GM18519 (cell line): ENCODE results near the gene ACAD8.
"Not testable (repeated sequence)": the region's sequence is repeated elsewhere in the genome, so short reads cannot be mapped to it uniquely, and the experiment has no call there.

Source experiments
- ATAC-seq: cut with Tn5 transposase; IDR thresholded peaks from one replicate; pipeline ENCODE4 v1.9.1; 2021; ENCODE audit warnings: mild to moderate bottlenecking, moderate library complexity; ENCODE audit not compliant: unreplicated experiment, low FRiP score

The ACAD8 gene

DNA sequence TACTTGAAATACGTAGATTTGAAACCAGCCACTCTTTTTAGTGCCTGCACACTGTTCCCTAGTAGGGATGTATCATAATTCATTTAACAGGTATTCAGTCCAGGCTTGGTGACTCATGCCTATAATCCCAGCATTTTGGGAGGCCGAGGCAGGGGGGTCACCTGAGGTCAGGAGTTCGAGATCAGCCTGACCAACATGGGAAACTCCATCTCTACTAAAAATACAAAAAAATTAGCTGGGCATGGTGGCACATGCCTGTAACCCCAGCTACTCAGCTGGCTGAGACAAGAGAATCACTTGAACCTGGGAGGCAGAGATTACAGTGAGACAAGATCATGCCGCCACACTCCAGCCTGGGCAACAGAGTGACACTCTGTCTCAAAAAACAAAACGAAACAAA is 31.0 kb downstream of the ACAD8 start:
- not testable (repeated sequence) for ATAC-seq

DNA sequence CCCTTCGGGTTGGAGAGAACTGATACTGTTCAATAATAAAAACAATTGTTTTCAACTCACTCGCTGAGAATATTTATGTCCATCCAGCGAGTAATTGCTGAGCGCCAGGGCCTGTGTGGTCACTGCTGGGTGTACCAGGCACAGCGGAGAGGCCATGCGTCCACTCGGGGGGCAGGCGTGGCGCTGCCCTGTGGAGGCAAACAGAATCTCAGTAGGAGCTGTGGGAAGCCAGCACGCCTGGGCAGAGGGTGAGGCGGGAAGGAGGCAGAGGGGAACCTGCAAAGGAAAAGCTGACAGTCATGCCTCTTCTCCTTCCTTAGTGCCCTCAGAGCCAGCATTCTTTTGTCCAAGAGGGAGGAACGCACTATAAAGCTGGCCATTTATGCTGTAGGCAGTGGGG is 34.2 kb downstream of the ACAD8 start:
- ATAC-seq, result no peak

DNA sequence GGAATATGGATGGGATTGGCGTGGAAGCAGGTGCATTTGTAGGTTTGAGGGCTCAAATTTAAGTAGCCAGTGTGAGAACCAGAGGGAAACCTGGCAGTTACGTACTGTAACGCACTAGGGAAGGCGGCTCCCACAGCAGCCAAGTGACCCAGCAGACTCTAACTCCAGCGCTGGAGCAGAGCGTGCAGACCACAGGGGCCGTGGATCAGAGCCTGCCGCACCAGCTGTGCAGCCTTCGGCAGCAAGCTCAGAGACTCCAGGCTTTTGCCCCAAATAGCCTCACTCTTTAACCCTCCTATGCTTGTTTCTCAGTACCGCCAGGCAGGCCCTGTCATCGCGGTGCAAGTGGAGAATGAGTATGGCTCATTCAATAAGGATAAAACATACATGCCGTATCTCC is 35.1 kb downstream of the ACAD8 start:
- no peak for ATAC-seq

DNA sequence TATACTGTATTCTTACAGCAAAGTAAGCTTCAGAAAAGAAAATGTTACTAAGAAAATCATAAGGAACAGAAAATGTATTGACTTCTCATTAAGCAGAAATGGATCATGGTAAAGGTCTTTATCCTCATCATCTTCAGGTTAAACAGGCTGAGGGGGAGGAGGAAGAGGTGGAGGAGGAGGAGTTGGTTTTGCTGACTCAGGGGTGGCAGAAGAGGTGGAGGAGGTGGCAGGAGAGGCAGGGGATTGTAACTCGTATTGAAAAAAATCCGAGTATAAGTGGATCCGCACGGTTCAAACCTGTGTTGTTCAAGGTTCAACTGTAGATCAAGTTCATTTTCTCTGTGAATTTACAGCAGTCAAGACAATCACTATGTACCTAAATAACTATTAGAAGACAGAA is 35.8 kb downstream of the ACAD8 start:
- ATAC-seq, result no peak

DNA sequence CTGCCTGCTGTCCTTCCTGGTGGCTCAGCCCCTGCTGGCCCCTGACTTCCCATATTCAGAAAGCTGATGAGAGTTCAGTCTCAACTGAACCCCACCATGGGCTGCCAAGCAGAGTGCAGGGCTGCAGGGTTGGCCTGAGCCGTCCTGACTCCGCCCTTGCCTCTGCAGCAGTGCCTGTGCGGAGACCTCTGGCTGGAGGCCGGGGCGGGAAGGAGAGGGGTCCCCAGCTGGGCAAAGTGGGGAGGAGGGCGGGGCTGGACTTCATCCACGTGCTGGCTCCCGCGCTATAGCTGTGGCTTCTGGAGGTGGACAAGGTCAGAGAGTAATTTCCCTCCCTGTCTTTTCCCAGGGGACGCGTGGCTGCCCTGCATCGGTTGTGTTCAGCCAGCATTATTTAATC is 36.4 kb downstream of the ACAD8 start:
- no peak for ATAC-seq

DNA sequence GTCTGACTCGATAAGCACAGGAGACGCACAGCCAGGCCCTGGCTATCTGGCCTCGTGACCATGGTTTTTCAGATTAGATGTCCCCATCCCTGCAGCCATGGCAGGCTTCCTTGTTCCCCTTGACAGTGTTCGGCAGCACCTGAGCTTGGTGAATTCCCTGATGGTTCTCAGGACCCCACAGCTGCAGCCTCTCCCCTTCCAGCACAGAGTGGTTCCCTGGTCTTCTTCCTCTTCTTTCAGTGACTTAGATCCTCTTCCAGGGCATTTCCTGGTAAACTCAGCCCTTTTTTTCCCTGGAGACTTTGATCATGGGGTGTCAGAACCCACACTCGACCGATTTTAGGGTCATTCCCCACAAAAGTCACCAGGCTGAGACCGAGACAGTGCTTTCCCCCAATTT is 37.3 kb downstream of the ACAD8 start:
- ATAC-seq, result no peak

DNA sequence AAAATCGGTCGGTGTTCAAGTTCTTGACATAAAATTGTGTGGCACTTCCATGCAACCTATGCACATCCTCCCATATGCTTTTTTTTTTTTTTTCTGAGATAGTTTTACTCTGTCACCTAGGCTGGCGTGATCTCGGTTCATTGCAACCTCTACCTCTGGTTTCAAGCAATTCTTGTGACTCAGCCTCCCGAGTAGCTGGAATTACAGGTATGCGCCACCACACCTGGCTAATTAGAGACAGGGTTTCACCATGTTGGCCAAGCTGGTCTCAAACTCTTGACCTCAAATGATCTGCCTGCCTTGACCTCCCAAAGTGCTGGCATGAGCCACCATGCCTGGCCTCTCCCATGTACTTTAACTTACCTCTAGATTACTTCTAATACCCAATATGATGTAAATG is 37.8 kb downstream of the ACAD8 start:
- no peak for ATAC-seq

DNA sequence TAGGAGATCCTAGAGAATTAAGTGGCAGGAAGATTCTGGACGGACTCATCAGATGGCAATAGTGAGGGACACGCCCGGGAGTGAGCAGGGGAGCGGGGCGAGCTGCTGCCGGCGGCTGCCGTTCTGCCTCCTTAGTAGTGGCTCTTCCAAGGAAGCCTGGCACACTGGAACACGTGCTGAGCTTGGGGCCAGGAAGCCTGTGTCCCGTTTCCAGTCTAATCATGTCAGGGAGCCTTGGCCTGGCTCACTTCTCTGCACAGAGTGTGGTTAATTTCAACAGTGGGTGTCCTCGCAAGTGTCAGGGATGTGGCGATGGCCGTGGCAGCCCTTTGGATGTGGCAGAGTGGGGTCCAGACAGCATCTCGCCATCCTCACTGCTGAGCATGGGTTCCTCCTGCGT is 39.3 kb downstream of the ACAD8 start:
- ATAC-seq, result no peak

DNA sequence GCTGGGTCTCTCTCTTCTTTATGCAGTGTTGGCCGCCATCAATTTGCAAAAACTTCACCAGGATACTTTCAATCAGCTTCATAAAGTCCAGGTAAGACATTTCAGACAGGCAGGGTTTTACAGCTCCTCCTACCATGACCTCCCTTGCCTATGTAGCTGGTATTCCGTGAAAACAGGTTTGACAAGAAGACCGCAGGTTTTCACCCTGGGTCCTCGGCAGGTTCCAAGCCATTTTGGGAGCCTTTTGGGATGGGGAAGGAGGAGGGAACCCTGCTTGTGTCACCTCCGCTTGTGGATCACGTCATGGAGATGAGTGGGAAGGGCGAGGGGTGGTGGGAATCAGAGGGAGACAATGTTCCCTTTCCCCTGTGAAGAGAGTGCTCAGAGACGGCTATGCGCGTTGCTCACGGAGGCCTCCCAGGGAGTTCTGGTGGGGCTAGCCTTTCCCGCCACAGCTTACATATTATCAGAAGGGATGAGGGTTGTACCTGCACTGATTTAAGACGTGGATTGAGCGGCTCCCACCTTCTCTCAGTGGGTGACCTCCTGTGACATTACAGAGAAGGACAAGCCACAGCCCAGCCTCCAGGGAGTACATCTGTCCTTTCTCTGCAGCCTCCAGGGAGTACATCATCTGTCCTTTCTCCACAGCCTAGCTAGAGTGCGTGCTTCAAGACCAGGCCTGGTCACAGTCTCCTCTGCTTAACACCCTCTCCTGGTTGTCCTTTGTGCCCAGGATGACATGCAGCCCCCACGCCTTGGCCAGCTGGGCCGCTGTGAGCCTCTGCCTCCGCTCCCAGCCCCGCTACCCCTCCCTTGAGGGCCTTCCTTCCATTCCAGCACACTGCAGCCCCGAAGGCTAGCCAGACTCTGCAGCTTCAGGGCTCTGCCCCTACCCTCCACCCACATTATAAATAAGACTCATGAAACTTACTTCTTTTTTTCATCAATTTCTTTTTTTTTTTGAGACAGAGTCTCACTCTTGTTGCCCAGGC is 40.0 kb downstream of the ACAD8 start:
- ATAC-seq, result no peak

DNA sequence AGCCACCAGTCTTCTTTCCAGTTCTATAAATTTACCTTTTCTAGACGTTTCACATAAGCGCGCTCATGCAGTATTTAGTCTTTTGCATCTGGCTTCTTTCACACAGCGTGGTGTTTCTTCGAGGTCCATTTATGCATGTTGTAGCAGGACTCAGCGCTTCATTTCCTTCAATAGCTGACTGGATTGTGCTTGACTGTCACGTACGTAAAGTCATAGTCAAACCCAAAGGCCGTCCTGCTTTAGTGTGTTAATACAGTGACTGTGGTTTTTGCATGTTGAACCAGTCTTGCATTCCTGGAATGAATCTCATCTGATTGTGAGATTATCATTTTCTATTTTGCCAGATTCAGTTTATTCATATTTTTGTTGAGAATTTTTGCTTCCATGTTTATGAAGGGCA is 41.3 kb downstream of the ACAD8 start:
- ATAC-seq, result no peak

DNA sequence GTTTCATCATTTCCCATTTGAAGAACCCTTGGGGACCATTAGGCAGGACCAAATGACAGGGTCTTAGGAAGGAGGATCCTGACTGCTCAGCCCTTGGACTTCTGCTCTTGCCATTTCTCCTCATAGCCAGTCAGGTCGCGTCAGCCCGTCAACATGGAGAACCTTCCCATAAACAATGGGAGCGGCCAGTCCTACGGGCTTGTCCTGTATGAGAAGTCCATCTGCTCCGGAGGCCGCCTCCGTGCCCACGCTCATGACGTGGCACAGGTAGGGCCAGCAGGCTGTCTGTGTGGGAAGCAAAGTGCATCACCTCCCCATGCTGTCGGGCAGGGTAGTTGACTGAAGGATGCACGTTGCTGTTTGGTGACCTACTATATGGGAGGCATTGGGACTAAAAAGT is 58.9 kb downstream of the ACAD8 start:
- ATAC-seq, result no peak

DNA sequence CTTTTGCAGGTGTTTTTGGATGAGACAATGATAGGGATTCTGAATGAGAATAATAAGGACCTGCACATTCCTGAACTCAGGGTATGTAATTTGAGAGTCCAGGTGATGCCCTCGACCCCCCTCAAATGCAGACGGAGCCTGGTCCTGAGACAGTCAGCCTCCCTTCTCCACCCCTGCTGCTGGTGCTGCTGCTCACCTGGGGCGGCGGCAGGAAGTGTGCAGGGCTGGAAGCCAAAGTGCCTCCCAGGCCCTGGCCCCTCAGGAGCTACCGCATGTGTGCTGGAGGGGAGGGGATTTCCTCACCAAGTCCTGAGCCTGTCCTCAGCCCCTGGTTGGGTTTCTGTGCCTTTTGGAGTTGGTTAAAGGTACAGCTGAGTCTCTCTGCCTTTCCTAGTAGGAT is 59.4 kb downstream of the ACAD8 start:
- no peak for ATAC-seq

DNA sequence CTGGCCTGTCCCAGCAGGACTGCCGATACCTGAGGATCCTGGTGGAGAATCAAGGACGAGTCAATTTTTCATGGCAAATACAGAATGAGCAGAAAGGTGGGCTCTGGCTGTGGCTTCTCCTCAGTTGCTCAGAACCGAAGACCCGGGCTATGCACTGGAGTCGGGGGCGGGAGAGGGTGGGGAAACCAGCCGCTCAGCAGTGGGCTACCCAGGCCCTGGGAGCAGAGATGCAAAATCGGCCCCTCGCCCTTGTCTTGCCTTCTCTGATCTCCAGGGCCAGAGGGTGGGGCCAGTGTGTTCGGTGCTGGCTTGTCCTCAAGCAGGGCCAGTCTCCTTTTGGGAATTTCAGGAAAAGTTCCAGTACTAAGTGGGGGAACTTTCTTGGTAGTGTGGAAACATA is 60.0 kb downstream of the ACAD8 start:
- no peak for ATAC-seq

DNA sequence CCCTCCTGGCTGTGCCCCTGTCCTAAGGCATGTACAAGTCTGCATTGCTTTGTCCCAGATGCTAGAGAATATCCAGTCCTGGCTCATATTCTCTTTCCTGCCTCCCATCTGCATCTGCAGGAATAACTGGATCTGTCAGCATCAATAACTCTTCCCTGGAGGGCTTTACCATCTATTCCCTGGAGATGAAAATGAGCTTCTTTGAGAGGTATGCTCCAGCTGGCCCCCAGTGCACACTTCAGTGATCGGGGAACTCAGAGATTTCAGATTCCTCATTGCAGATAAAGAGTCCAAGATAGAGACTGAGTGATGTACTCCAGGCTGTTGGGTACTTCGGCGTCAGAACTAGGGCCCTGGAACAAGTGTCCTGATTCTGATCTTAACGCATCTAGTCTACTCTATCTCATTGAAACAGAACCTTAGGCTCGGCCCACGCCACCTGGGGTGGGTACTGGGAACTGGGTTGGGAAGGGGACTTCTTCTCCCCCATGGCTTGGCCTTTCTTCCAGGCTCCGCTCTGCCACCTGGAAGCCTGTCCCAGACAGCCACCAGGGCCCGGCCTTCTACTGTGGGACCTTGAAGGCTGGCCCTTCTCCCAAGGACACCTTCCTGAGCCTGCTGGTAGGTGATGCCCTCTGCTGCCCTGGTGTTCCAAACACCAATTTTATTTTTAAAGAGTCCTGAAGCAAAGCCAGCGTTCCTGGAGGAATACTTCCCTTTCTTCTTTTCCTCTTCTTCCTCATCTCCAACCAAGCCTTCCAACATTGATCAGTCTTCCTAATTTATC is 60.6 kb downstream of the ACAD8 start:
- ATAC-seq, result no peak
